Osteocyte (in vitro differentiated cells): ENCODE measurements around the gene IDH2. TPM values are rescaled to one million over a fixed set of nuclear protein-coding genes. Genes with fewer than 3 reads are reported as not detected.

ENCODE experiments used
- DNase-seq: peaks from one replicate; pipeline ENCODE4 v3.0.0; 2021; ENCODE audit warnings: mixed read lengths; ENCODE audit not compliant: unreplicated experiment; ENCODE audit errors: extremely low spot score
- H3K27ac Mint-ChIP-seq: one replicate; pipeline ENCODE4 v1.8.0; 2021; ENCODE audit warnings: mild to moderate bottlenecking, mixed read lengths; ENCODE audit not compliant: unreplicated experiment
- H3K27me3 Mint-ChIP-seq: one replicate; pipeline ENCODE4 v1.8.0; 2021; ENCODE audit warnings: mixed read lengths; ENCODE audit not compliant: unreplicated experiment
- H3K36me3 Mint-ChIP-seq: one replicate; pipeline ENCODE4 v1.8.0; 2021; ENCODE audit warnings: mixed read lengths; ENCODE audit not compliant: unreplicated experiment
- H3K4me1 Mint-ChIP-seq: one replicate; pipeline ENCODE4 v1.8.0; 2021; ENCODE audit warnings: mixed read lengths; ENCODE audit not compliant: unreplicated experiment
- H3K4me3 Mint-ChIP-seq: one replicate; pipeline ENCODE4 v1.8.0; 2021; ENCODE audit warnings: mild to moderate bottlenecking, moderate library complexity, mixed read lengths; ENCODE audit not compliant: unreplicated experiment
- H3K9me3 Mint-ChIP-seq: one replicate; pipeline ENCODE4 v1.8.0; 2021; ENCODE audit warnings: mixed read lengths; ENCODE audit not compliant: unreplicated experiment
- total RNA-seq: library from RNA; stranded (reverse); gene quantifications from 2 replicates; pipeline ENCODE4 v1.2.1, GENCODE V29; 2021
- TF ChIP-seq, protein P1 (sequence below): fragments of 200-600 bp; sonication (generic); IDR thresholded peaks from 2 replicates; pipeline ENCODE4 v1.5.0; 2021; ENCODE audit warnings: antibody characterized with exemption, mild to moderate bottlenecking, moderate library complexity

Gene IDH2
- total RNA-seq, 1 donor from 2014 or later: 93.0 TPM

DNA sequence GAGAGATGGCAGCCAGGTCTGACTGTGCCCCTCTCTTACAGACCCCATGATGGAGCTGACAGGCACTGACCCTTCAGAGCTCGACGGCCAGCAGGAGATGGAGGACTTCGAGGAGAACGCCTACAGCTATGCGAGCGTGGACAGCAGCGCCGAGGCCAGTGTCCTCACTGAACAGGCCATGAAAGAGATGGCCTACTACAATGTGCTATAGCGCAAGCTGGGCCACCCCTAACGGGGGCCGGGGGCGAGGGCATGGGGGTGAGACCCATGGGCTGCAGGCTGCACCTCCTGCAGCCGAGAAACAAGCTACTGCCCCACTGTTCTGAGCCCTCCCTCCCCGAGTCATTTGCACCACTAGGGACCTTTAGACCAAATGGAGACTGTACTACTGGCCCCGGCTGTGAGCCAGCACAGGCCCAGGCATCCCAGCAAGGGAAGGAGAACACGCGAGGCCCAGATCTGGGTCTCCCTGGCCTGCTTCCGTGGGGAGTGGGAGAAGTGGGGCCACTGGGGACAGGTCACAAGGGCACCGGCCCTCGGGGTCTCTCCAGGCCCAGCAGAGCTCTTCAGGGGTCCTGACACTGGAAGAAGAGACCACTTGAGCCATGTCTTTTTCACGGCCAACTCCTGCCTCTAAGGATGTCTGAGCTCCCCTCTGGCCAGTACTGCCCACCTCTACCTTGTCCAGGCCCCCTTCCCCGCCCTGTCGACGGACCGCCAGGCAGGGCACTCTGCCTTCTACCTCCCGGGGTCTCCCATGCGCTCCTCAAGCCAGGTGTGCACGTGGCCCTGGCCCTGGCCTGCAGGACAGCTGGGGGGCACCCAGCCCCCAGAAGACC, 22.4 kb downstream of the IDH2 start:
- no peaks in the 10 kb centered on the region for H3K9me3 Mint-ChIP-seq
- H3K4me3 Mint-ChIP-seq: no peak overlapping the region
- peaks cover 13% of the 10 kb centered on the region for H3K4me1 Mint-ChIP-seq
- peaks cover 12% of the 10 kb centered on the region for H3K36me3 Mint-ChIP-seq
- TF ChIP-seq, protein P1, sequence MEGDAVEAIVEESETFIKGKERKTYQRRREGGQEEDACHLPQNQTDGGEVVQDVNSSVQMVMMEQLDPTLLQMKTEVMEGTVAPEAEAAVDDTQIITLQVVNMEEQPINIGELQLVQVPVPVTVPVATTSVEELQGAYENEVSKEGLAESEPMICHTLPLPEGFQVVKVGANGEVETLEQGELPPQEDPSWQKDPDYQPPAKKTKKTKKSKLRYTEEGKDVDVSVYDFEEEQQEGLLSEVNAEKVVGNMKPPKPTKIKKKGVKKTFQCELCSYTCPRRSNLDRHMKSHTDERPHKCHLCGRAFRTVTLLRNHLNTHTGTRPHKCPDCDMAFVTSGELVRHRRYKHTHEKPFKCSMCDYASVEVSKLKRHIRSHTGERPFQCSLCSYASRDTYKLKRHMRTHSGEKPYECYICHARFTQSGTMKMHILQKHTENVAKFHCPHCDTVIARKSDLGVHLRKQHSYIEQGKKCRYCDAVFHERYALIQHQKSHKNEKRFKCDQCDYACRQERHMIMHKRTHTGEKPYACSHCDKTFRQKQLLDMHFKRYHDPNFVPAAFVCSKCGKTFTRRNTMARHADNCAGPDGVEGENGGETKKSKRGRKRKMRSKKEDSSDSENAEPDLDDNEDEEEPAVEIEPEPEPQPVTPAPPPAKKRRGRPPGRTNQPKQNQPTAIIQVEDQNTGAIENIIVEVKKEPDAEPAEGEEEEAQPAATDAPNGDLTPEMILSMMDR: no peak
- no peak overlapping the region for H3K27ac Mint-ChIP-seq
- no peaks in the 10 kb centered on the region for H3K27me3 Mint-ChIP-seq
- no peak for DNase-seq

DNA sequence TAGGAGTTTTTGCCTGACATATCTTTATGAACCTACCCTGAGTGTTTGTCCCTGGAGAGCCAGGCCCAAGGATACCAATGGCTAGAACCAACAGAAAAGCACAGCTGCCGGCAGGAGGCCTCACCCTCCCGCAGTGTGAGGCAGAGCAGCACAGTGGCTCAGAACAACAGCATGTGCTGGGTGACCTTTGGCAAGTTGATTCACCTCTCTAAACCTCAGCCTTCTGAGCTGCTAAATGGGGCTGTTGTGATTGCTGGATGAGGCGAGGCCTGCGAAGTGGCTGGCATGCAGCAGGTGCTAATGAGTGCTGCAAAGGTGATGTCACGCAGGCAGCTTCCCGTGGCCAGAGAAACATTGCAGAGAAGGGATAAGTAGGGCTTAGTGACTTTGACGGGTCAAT, 23.3 kb downstream of the IDH2 start:
- Mint-ChIP-seq H3K27me3 (no peaks in the 10 kb centered on the region), H3K36me3 (peaks cover 8% of the 10 kb centered on the region), H3K4me3 (no peak overlapping the region), H3K4me1 (peaks cover 12% of the 10 kb centered on the region), H3K27ac (peak overlapping the region; percentile 34), H3K9me3 (no peaks in the 10 kb centered on the region)
- DNase-seq: no peak
- TF ChIP-seq, protein P1: no peak

DNA sequence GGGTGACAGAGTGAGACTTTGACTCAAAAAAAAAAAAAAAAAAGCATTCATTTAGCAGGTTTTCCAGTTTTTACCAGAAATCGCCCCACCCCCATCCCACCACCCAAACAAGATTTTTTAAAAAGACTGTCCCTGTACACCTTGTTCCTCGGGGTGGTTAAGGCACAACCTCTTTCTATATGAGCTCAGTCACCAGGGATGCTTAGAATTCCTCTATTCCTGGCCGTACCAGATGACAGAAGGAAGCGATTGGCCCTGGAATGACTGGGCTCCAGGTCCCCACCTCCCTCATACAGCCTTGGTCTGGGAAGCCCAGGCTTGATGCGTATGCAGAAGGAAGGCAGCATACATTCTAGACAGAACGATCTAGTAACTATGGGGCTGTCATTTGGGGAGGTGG, 25.6 kb downstream of the IDH2 start:
- peaks cover 2% of the 10 kb centered on the region for H3K36me3 Mint-ChIP-seq
- no peaks in the 10 kb centered on the region for H3K9me3 Mint-ChIP-seq
- TF ChIP-seq, protein P1: no peak
- no peak overlapping the region for H3K4me3 Mint-ChIP-seq
- no peaks in the 10 kb centered on the region for H3K27me3 Mint-ChIP-seq
- peaks cover 1% of the 10 kb centered on the region for H3K4me1 Mint-ChIP-seq
- H3K27ac Mint-ChIP-seq: no peak overlapping the region
- DNase-seq: no peak

DNA sequence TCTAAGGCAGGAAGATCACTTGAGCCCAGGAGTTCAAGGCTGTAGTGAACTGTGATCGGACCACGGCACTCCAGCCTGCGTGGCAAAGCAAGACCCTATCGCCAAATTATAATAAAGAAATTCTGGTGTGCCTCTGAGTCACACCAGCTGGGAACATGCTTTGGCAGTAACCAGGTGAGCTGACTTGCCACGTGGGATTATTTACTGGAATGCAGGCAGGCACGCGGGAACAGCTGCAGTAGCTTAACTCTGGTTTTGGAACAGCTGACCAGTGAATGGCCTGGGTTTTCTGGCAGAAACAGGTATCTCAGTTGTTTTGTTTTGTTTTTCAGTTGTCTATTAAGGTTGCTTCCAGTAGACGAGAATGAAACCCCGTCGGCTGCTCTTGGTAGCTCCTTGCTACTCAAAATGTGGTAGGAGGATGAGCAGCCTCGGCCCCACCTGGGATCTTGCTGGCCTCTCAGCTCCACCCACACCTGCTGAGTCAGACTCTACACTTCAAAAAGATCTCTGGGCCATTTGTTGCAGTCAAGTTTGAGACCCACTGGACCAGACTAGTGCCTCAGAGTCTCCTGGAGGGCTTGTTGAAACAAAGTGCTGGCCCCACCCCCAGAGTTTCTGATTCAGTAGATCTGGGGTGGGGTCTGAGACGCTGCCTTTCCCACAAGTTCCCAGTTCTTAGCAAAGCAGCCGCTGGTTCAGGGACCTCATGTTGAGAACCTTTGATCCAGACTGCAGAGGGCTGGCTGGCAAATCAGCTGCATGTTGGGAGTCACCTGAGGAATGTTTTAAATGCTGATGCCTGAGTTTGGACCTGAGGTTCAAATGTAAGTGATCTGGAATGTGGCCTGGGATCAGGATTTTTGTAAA, 26.6 kb downstream of the IDH2 start:
- Mint-ChIP-seq H3K9me3 (no peaks in the 10 kb centered on the region), H3K36me3 (peaks cover 2% of the 10 kb centered on the region), H3K4me3 (no peak overlapping the region), H3K27ac (peak overlapping the region; percentile 35), H3K4me1 (peaks cover 7% of the 10 kb centered on the region), H3K27me3 (no peaks in the 10 kb centered on the region)
- TF ChIP-seq, protein P1: no peak
- DNase-seq: no peak

DNA sequence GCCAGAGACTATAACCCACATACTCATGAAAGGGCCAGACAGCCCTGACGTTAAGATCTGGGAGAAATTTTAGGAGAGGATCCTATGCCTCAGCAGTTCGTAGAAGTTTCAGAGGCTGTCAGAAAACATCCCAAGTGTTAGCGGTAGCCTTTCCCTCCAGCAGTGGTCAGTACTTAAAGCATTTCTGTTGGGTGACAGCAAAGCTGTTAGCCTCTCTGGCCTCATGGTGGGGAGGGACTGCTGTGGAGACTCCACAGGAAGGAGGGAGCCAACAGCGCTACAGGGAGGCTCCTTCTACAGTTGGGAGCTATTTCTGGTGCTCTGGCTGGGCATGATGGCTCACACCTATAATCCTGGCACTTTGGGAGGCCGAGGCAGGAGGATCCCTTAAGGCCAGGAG, 27.4 kb downstream of the IDH2 start:
- DNase-seq: no peak
- no peak overlapping the region for H3K27ac Mint-ChIP-seq
- no peaks in the 10 kb centered on the region for H3K36me3 Mint-ChIP-seq
- no peaks in the 10 kb centered on the region for H3K27me3 Mint-ChIP-seq
- no peak overlapping the region for H3K4me3 Mint-ChIP-seq
- TF ChIP-seq, protein P1: no peak
- H3K9me3 Mint-ChIP-seq: no peaks in the 10 kb centered on the region
- peaks cover 7% of the 10 kb centered on the region for H3K4me1 Mint-ChIP-seq
